SK-N-MC (cell line): Measurements from ENCODE around the gene AP3B1.

Experiments
- EZH2 ChIP-seq: fragments of 200-600 bp; sonication (generic); IDR thresholded peaks from one replicate; pipeline ENCODE4 v1.6.1; 2017; ENCODE audit warnings: antibody characterized with exemption
- FOXP2 ChIP-seq: optimal IDR thresholded peaks from 2 replicates; pipeline ENCODE3; 2011; ENCODE audit warnings: mild to moderate bottlenecking, moderate library complexity; ENCODE audit not compliant: insufficient read depth; ENCODE audit errors: extremely low read length, control extremely low read depth
- POLR2AphosphoS5 ChIP-seq: IDR thresholded peaks from 2 replicates; pipeline ENCODE4 v1.6.1; 2012; ENCODE audit warnings: mild to moderate bottlenecking, low read depth, low read length, borderline replicate concordance

GRCh38 chr5:78328585-78329173 is 34.2 kb upstream of the AP3B1 start:
- TF ChIP-seq EZH2 (no peak), POLR2AphosphoS5 (no peak), FOXP2 (no peak)
